CD4-positive, alpha-beta T cell treated with Interleukin-4 for 1 hour (primary cell): Measurements from ENCODE around the gene FMN2.

ENCODE experiments used
- DNase-seq, 2 donors: peaks; one replicate each; pipeline ENCODE4 v3.0.0-alpha.2; 2020 to 2022

Gene FMN2

DNA sequence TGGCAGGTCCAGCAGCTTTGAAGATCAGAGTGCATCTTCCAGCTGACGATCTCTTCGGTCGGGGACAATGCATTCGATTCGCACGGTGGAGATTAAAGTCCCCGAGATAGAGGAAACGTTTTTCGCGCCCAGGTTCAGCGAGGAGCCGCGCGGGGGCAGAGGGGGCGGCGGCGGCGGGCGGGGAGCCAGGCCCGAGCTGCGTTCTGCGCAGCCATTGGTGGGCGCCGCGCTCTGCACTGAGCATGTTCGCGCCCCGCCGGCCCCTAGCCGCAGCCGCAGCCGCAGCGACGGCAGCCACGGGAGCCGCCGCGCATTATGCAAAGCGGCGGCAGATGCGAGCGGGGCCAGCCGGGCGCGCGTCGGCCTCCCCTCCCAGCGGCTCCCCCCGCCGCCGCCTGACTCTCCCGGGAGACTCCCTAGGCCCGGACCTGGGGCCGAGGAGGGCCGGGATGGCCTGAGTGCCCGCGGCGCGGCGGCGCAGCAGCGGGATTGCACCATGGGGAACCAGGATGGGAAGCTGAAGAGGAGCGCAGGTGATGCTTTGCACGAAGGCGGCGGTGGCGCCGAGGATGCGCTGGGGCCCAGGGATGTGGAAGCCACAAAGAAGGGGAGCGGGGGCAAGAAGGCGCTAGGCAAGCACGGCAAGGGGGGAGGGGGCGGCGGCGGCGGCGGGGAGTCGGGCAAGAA, at the start of gene FMN2:
FMN2 (plus strand) TSS at position 270 of the 687 bp plus-strand sequence; CDS start at position 497, 227 bp downstream.
- DNase-seq, result no peak

- no peak for DNase-seq
Observed at GRCh38 chr1:240044620-240045019, 47.1 kb upstream of the FMN2 start.

GRCh38 chr1:240046000-240046399, 45.7 kb upstream of the FMN2 start:
- DNase-seq, result no peak

DNA sequence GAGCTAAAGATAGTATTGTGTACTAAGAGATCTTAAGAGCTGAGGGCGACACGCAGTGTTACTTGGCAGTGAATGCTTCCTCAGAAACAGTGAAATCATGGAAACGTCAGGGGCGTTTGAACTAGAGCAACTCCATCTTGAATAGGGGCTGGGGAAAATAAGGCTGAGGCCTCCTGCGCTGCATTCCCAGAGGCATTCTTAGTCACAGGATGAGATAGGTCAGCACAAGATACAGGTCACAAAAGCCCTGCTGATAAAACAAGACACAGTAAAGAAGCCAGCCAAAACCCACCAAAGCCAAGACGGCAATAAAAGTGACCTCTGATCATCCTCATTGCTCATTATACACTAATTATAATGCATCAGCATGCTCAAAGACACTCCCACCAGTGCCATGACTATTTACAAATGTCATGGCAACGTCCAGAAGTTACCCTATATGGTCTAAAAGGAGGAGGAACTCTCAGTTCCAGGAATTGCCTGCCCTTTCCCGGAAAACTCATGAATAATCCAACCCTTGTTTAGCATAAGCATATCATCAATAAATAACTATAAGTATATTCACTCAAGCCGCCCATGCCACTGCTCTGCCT, 37.5 kb upstream of the FMN2 start:
- no peak for DNase-seq

DNA sequence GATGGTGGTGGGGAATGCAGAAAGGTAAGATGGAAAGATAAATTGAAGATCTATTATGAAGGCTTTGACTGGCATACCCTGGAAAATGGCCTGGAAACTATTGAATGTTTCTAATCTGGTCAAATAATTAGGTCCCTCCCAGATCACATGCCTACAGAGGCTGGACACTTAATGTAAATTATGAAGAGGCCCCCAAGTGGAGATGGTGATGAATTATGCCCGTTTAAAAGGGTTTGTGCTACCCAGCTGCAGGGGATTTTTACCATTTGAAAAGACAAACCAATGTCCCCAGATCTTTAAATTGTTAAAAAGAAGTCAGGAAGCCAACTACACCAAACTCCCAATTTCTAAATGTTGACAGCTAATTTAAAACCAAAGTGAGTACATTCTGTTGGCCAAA, 35.7 kb upstream of the FMN2 start:
- DNase-seq, result no peak

DNA sequence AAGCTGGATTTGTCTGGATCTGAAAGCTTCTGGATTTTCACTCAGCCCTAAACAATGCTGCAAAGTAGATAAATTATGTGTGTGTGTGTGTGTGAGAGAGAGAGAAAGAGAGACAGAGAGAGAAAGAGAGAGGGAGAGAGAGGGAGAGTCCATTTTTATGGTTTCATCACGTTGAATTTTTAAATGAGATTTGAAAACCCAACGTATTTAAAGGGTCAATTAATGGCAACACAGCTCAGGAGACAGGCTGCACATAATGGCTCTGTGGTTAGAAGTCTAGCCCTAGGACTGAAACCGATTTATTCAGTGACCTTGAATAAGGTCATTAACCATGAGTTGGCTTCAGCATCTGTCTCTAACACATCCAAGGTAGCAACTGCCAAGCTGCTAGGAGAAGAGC, 35.3 kb upstream of the FMN2 start:
- no peak for DNase-seq

- no peak for DNase-seq
Observed at GRCh38 chr1:240058049-240058448, 33.6 kb upstream of the FMN2 start.

- DNase-seq, result no peak
Observed at GRCh38 chr1:240068961-240069360, 22.7 kb upstream of the FMN2 start.

GRCh38 chr1:240070188-240070587, 21.5 kb upstream of the FMN2 start:
- no peak for DNase-seq

GRCh38 chr1:240073097-240073496, 18.6 kb upstream of the FMN2 start:
- no peak for DNase-seq

DNA sequence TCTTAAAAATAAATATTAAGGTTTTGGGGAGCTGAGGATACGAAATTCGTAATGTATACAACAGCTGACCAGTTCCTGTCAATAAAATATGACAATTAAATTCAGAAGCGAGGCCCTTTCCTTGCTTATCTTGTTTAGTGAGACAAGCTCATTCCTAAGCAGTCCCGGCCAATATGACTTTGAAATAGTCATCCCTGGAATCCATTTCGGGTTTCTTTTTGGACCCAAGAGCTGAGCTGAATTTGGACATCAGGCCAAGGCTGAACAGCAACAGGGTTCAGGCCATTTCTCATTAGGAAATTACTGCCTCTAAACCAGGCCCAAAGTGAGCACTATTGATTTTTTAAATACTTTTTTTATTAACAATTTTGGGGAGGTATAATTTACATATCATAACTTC, 17.3 kb upstream of the FMN2 start:
- DNase-seq, result no peak

DNA sequence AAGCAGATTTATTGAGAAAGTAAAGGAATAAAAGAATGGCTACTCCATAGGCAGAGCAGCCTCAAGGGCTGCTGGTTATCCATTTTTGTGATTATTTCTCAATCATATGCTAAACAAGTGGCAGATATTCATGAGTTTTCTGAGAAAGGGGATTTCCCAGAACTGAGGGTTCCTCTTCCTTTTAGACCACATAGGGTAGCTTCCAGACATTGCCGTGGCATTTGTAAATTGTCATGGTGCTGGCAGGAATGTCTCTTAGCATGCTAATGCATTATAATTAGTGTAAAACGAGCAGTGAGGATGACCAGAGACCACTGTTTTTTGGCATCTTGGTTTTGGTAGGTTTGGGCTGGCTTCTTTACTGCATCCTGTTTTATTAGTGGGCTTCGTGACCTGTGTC, 16.8 kb upstream of the FMN2 start:
- no peak for DNase-seq

GRCh38 chr1:240084337-240084736, 7.3 kb upstream of the FMN2 start:
- no peak for DNase-seq

DNA sequence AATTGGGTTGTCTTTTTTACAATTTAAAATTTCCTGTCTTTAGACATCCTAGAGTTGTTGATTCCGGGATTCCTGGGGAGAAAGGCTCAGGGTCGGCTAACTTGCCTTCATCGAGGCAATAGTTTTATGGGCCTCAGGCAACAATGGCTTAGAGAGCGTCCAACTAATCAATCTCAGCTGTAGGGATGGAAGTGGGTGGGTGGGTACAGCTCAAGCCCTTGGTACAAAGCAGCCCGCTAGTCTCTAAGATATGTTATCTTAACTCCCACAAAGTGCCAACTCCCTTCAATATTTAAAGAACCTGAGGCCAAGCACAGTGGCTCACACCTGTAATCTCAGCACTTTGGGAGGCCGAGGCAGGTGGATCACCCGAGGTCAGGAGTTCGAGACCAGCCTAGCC, 6.9 kb upstream of the FMN2 start:
- DNase-seq, result no peak

DNA sequence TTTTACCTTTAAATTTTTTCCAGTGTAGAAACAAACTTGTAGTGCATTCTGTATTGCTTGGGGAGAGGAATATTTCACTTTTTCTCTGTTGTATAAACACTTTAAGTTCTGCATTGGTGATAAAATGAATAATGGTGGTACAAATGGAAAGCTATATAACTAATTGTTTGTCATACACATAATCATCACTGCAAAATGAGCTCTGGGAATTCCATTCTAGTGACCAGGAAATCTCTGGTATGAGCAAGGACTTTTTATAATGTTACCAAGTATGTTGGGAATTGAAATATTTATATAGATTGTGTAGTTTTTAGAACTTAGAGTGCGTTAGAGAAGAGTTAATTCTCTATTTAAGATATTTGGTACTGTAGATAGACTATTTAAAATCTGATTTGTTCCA, 5.0 kb upstream of the FMN2 start:
- DNase-seq, result no peak

DNA sequence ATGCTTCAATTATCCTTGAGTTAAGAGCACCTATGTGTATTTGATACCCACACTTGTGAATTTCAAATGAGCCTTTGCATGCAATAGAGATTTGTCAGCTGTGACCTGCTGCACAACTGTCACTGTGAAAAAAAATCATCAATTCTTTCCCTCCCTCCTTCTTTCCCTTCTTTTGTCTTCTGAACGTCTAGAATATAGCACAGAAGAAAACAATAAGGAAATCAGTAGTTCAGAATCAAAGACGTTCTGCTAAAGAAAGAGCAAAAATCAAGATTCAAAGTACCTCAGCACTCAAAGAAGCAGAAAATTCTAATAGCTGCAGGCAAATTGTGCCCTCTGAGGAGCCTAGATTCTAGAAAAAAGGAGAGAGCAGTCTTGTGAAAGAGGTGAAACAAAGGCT, 1.7 kb upstream of the FMN2 start:
- DNase-seq, result no peak

DNA sequence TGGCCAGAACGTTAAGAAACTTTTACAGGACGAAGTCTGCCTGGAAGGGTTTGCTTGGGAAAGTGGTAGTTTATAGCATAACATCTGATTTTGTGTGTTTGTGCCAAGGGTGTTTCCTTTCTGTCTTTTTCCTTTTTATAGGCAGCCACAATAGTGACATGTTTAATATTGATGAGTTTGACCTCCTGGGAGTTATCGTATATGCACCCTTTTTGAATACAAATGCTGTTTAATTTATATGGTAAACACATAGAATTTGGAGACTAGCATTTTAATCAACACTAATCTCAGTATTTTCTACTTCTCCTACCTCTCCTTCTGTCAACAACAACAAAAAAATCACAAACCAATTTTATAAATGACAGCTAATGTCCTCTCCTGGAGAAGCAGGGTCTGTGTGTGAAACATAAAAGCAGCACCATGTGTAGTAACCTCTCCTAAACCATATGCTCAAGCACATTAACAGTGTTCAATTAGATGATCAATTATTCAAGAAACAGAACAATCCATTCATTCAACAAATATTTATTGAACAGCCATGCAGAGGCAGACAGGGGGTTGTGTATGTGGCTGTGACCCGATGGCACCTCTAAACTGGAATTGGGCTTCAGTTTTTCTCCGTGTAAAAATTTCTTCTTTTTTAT, 604 bp upstream of the FMN2 start:
- DNase-seq, result no peak

DNA sequence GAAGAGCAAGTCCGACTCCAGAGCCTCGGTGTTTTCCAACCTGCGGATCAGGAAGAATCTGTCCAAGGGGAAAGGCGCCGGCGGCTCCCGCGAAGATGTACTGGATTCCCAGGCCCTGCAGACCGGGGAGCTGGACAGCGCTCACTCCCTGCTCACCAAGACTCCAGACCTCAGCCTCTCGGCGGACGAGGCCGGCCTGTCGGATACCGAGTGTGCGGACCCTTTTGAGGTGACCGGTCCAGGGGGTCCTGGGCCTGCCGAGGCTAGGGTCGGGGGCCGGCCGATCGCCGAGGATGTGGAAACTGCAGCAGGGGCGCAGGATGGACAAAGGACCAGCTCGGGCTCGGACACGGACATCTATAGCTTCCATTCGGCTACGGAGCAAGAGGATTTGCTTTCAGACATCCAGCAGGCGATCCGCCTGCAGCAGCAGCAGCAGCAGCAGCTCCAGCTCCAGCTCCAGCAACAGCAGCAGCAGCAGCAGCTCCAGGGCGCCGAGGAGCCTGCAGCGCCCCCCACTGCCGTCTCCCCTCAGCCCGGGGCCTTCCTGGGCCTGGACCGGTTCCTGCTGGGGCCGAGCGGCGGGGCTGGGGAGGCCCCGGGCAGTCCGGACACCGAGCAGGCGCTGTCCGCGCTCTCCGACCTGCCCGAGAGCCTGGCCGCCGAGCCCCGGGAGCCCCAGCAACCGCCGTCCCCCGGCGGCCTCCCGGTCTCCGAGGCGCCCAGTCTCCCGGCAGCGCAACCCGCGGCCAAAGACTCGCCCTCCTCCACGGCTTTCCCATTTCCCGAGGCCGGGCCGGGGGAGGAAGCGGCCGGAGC, 827 bp downstream of the FMN2 start:
- DNase-seq, result no peak

- no peak for DNase-seq
Observed at GRCh38 chr1:240093120-240093961, 1.7 kb downstream of the FMN2 start.

- no peak for DNase-seq
Observed at GRCh38 chr1:240094041-240094722, 2.5 kb downstream of the FMN2 start.

- no peak for DNase-seq
Observed at GRCh38 chr1:240096974-240097373, 5.3 kb downstream of the FMN2 start.

DNA sequence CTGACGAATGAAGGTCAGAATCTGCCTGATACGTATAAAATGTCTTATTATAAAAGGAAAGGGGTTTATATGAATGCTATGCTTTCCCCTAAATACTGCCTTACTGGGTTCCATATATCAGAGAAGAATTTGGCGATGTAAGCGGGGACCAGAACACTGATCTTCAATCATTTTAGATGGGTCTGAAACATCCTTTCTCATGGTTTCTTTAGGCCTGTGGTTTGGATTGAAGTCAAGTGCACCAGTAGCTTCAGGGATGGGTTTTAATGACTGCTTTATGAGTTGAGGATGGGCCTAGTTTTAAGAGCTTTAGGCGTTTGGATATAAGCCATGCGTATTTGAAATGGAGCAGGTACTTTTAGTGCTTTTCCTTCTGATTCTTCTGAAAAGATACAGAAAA, 6.9 kb downstream of the FMN2 start:
- no peak for DNase-seq
